OCI-M1 (cell line): ENCODE results near the gene RNPEP.
"Not testable (repeated sequence)": the region's sequence is repeated elsewhere in the genome, so short reads cannot be mapped to it uniquely, and the experiment has no call there.

ENCODE experiments used
- DNase-seq: peaks from one replicate; lab custom pipeline; 2025; lab: John Stamatoyannopoulos, UW

The RNPEP gene

DNA sequence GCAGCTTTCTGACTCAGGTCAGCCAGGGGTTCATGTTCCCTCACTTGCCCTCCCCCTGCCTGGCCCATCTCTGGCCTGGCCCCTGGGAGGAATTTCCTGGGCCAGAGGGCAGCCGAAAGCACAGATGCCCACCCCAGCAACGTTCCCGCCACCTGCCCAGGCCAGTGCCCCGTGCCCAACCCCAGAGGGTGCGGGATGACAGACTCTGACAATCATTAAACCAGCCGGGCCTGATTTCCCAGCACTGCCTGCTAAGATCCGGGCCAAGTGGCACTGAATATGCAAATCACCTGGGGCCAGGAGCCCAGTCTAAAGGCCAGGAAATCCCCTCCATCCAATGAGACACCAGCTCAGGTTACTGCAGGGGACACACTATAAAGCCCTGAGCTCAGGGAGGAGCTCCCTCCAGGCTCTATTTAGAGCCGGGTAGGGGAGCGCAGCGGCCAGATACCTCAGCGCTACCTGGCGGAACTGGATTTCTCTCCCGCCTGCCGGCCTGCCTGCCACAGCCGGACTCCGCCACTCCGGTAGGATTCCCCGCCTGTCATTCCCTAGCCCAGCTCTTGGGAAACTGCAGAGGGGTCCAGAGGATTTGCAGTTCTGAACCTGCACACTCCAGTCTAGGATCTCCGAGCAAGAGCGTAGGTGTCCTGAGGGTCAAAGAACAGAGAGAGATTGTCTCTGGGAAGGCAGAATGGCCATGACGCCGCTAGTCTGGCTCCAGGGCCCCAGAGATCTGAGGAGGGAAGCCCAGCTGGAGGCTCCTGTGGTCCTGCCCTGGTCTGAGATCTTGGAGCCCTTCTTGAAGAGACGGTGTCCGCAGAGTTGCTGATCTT, 27.9 kb downstream of the RNPEP start, which contains the start of gene ELF3:
Gene ELF3, plus strand, starts transcription at position 408 of the 836 bp plus-strand sequence. CDS start 550 bp downstream, outside the sequence.
- DNase-seq, result no peak

DNA sequence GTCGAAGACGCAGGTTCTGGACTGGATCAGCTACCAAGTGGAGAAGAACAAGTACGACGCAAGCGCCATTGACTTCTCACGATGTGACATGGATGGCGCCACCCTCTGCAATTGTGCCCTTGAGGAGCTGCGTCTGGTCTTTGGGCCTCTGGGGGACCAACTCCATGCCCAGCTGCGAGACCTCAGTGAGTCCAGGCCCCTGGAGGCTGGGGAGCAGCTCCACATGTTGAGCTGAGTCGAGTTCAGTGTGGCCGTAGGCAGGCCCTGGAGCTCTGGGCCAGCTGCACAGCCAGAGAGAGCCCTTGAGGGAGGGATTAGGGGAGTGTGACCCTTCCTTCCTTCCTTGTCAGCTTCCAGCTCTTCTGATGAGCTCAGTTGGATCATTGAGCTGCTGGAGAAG, 29.5 kb downstream of the RNPEP start:
- DNase-seq, result no peak

DNA sequence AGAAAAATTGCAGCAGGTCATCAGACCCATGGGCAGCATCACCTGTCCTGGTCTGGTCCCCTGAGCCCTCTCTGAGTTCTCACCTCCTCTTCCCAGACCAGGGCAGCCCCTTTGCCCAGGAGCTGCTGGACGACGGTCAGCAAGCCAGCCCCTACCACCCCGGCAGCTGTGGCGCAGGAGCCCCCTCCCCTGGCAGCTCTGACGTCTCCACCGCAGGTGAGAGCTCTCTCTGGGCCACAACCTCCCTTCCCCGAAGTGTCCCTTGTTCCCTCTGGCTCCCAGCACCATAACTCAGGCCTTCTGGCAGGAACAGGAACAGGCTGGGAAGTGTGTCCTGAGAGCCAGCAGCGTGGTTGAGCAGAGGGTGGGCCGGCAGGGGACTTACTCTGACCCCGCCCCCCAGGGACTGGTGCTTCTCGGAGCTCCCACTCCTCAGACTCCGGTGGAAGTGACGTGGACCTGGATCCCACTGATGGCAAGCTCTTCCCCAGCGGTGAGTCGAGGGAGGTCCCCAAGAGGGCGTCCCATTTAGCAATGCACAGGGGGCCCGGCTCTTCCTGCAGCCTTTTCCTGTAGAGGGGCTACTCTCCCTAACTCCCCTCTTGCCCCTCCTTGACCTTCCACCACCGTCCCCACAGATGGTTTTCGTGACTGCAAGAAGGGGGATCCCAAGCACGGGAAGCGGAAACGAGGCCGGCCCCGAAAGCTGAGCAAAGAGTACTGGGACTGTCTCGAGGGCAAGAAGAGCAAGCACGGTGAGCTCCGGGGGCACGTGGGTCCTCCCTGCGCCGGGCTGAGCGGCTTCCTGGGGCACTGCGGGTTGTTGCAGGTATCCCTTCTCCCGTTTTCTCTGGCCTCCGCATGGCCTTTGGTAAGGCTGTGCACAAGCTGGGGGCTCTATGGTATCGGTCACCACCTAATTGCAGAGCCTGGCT, 30.4 kb downstream of the RNPEP start:
- no peak for DNase-seq

DNA sequence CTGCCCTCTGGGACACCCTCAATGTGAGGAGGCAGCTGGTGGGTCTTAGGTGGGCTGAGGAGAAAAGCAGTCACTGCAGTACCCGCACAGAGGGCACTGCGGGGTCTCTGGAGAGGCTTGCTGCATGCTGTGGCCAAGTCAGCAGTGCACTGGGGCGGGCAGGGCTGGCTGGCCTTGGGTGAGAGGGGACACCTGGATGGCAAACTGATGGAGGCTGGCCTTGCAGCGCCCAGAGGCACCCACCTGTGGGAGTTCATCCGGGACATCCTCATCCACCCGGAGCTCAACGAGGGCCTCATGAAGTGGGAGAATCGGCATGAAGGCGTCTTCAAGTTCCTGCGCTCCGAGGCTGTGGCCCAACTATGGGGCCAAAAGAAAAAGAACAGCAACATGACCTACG, 31.2 kb downstream of the RNPEP start:
- DNase-seq, result no peak

DNA sequence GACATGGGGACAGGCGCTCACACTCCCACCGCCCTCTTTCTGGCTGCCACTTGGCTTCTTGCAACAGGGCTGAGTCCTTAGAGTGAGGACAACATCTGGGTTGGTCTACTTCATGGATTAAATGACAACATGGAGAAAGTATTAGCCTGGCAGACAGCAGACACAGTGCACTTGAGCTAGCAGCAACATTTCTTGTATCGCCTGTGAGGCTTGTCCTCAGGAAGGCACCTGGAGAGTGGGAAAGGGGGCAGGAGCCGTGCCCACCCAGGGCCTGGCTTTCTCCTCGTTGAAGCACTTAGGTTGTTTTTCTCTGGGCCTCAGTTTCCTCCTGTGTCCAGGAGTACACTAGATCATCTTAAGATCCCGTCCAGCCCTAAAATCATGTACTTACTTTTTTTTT, 31.6 kb downstream of the RNPEP start:
- DNase-seq, result no peak

DNA sequence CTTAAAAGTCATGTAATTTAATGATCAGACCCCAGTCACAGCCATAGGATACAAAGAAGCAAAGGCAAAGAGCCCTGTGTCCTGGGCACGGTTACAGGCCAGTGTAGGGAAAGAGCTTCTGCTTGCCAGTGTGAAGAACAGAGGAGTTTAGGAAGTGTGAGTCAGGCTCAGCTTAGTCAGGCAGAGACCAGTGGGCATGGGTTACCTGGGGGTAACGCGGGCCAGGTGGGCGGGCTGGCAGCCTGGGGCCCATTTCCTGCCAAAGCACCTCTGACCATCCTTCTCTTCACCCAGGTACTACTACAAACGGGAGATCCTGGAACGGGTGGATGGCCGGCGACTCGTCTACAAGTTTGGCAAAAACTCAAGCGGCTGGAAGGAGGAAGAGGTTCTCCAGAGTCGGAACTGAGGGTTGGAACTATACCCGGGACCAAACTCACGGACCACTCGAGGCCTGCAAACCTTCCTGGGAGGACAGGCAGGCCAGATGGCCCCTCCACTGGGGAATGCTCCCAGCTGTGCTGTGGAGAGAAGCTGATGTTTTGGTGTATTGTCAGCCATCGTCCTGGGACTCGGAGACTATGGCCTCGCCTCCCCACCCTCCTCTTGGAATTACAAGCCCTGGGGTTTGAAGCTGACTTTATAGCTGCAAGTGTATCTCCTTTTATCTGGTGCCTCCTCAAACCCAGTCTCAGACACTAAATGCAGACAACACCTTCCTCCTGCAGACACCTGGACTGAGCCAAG, 32.6 kb downstream of the RNPEP start:
- no peak for DNase-seq

DNA sequence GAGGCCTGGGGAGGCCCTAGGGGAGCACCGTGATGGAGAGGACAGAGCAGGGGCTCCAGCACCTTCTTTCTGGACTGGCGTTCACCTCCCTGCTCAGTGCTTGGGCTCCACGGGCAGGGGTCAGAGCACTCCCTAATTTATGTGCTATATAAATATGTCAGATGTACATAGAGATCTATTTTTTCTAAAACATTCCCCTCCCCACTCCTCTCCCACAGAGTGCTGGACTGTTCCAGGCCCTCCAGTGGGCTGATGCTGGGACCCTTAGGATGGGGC, 33.2 kb downstream of the RNPEP start:
- no peak for DNase-seq

DNA sequence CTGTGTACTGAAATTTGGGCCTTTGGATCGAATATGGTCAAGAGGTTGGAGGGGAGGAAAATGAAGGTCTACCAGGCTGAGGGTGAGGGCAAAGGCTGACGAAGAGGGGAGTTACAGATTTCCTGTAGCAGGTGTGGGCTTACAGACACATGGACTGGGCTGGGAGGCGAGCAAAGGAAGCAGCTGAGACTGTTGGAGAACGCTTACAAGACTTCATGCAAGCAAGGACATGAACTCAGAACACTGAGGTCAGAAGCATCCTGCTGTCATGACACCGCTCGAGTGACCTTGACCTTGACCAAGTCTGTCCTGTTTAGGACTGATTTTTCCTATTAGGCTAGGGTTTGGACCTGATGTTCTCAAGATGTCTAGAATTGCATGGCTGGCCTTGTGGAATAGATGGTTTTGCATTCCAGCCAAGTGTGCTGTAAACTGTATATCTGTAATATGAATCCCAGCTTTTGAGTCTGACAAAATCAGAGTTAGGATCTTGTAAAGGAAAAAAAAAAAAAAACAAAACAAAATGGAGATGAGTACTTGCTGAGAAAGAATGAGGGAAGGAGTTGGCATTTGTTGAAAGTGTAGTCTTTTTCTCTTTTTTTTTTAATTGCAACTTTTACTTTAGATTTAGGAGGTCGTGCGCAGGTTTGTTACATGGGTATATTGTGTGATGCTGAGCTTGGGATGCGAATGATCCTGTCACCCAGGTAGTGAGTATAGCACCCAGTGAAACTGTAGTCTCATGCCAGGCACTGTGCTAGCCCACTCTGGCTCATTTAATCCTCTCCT, 33.8 kb downstream of the RNPEP start:
- no peak for DNase-seq

DNA sequence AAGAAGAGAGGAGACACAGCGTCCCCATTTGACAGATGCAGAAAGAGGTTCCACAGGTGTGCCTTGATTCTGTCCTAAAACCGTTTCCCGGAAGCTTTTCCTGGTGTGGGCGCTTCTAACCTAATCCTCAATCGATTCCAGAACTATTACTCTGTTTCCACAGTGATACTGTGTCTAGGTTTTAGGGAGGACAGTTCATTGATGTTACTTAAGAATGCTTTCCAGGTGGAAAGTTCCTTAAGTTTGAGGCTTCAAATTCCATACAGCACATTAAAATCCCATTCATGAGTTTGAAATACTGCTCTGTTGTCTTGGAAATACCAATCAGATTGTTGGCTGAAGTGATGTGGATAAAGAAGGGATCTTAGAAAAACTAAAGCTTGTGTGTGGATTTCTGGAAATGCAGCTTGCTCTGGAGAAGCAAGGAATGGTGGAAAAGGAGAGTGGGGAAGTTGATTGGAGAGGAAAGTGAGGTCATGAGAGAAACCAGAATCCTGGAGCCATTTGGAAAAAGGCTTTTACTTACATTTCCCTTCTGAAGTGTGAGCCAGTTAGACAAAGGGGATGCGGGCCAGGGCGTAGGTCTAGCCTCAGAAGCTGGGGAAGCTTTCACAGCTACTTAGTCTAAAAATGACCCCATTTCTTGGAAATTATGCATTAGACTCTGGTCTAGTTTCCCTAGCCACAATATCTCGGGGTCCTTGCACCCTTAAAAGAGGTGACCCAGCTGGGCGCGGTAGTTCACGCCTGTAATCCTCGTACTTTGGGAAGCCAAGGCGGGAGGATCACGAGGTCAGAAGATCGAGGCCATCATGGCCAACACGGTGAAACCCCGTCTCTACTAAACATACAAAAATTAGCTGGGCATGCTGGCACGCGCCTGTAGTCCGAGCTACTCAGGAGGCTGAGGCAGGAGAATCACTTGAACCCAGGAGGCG, 34.6 kb downstream of the RNPEP start:
- DNase-seq, result no peak

DNA sequence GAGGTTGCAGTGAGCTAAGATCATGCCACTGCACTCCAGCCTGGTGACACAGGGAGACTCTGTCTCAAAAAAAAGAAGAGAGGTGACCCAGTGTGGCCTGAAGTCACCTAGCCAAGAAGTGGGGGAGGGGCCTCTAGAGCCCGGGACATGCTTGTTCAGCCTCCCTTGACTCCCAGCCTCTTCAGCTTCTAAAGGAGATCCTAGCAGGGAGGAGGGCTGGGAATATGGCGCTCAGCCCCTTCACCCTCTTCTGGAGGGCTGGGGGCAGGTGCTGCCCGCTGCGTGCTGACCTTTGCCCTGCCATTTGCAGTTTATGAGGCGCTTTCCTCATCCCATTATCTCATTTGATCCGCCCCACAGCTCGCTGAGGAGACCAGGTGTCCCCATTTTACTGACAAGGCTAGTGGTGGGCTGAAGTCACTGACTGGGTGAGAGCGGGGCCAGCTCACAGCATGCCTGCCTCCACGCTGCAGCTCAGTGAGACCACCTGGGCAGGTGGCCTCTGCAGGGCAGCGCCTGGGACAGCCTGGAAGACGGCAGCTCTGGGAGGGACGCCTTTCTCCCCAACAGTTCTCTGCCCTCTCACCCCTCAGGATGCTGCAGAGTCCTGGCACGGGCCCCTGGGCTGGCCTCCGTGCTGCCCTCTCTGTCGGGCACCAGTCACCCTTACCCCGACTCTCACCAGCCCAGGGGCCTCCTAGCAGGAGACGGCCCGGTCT, 35.5 kb downstream of the RNPEP start:
- no peak for DNase-seq

DNA sequence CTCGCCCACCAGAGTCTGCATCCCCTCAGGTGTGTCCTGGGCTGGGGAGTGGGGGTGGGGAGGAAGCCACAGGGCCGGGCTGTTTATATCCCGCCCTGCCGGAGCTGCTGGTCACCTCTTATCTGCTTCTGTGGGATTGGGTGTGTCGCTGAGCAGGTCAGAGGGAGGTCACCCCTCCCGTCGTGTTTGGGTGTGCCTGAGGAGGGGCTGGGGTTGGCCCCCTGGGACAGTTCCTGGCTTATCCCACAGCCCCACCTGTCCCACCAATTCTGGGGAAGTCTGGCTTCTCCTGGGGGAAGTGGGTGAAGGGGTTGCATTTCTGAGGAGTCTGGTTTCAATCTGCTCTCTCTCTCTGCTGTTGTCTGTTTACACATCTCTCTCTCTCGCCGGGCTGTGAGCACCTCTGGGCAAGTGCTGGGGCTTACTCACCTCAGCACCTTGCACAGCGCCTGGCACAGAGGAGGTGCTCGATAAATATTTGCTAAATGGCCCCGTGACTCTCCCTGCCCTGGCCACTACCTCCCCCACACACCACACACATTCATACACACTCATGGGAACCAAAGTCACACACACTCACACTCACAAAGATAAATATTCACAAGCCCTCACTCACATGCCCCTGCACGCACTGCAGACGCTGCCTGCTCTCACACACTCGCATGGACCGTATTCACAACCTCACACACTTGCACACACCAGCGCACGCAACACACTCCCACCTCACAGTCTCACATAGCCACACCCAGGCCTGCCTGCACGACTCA, 36.2 kb downstream of the RNPEP start:
- DNase-seq, result peak; percentile 69

DNA sequence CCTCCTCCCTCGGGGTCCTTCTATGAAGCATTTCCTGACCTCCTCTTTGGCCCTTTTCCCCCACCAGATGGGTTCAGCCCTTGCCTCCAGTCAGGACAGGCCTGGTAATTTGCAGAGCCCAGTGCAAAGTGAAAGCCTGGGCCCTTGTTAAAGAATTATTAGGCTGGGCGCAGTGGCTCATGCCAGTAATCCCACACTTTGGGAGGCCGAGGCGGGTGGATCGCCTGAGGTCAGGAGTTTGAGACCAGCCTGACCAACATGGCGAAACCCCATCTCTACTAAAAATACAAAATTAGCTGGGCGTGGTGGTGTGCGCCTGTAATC, 36.7 kb downstream of the RNPEP start:
- DNase-seq, result not testable (repeated sequence)

DNA sequence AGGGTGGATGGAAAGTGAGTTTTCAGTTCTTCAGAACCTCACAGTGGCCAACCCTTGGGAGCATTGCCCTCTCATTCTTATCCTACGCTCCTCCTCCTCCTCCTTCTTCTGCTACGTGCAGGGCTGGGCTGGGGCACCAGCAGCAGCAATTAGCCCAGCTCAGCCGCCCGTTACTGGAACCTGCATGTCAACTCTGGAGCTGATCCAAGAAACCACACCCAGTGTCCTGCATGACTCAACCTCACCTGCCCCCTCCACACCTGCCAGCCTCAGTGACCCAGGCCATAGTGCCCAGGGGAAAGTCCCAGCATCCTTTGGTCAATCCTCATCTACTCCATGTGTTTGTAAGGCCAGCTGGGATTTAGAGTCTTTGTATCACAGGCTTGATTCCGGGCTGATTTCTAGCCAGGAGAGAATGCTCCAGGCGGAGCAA, 40.6 kb downstream of the RNPEP start:
- DNase-seq, result no peak

DNA sequence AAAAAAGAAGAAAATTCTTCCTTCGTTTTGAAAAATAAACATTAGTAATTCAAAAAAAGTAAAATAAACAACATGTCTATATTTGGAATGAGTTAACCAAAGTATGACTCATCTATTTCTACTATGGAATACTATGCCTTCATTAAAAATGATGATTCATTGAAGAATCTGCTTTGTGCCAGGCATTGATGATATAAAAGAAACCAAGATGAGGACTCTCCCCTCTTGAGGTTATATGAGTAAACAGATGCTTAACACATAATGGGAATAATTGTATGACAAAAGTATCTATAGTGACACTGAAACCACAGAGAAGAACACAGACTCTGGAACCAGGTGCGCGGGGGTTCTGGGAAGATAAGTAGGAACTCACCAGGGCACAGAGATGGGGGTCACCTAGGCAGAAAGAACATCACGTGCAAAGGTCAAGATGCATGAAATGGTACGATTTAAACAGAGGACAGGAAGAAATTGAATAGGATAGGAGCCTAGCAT, 46.8 kb downstream of the RNPEP start:
- peak; percentile 56 for DNase-seq

DNA sequence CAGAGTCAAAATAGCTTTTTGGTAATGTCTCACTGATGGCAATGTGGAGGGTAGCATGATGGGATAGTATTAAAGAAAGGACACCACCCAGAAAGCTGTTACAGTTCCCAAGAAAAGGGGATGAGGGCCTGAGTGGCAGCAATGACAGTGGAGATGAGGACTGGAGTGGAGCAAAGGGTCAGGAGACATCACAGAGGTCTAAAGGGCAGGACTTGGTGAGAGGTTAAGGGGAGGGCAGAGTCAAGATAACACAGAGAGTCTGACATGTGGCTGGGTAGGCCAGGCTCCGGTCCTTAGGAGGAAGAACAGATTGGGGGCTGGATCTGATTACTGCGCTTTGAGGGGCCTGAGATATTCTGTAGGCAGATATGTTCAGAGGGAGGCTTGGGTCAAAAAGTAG, 47.3 kb downstream of the RNPEP start:
- peak; percentile 31 for DNase-seq

DNA sequence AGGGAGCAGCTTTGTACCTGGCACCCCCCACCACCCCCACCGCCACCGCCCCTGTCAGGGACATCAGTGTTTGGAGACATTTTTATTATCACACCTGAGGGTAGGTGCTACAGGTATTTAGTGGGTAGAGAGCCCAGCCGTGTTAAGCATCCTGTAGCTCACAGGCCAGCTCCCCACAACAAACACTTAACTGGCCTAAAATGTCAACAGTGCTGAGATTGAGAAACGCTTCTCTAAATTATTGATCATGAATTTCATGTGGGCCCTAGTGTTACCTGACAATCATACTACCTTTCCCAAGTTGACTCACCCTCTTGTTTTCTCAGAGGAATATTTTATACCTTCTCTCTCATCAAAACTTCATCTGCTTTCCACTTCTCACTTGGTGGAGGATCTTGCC, 49.3 kb downstream of the RNPEP start:
- no peak for DNase-seq

DNA sequence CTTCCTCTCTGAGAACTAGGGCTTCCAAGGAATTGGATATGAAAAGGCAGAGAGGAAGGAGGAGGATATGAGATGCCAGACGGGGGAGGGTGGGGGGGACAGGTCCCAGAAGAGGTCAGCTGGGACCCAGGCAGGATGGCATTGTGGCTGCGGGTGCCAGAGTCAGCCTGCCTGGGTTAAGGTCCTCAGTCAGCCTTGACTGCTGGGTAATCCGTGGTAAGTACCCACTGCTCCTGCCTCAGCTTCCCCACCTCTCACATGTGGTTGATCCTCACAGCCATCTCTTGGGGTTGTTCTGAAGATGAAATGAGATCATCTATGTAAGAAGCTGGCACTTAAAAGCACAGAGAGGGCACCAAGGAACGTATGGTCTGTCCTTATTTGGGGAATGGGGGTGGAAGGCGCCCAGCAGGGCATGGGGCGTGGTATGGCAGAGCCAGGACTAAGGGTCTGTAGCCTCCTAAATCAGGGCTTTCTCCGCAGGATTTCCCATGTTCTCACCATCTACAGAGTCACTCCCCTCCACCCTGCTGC, 51.8 kb downstream of the RNPEP start:
- DNase-seq, result no peak

DNA sequence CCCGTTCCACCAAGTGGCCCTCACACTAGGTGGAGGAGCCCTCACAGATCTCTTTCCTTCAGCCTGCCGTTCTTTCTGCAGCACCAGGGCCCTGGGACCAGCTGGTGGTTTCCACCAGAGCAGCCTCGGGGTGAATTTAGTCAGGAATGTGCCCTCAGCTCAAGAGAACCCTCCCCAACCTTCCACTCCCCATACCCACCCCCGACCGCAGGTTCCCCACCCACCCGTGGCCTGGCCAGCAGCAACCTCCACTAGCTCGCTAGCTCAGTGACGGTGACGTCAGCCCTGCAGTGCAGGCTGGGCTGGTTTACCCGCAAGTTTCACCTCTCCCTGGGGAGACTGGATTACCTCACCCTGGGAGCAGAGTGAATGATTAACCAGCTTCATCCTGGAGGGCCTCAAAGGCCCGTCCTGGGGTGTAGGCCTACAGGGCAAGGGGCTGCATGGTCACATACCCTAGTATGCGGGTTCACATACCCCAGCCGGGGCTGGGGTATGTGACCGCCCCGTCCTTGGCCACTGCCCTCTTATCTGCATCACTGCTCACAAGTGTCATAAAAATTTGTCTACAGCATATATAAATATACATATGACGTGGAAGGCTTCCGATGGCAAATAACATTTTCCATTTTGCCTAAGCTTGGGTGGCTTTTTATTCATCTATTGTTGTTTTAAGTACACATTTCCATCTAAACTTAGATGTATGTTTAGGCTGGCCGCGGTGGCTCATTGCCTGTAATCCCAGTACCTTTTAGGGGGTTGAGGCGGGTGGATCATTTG, 52.4 kb downstream of the RNPEP start:
- DNase-seq, result peak; percentile 62
